SK-N-SH (cell line): ENCODE data around the gene PTPA. TPM values are rescaled to one million over a fixed set of nuclear protein-coding genes. Genes with fewer than 3 reads are reported as not detected.

Experiments used
- CTCF ChIA-PET: fragments of 300-600, 350-600 bp; formaldehyde crosslinking; extraction: SDS; loops from one replicate; lab custom pipeline; 2021; lab: Yijun Ruan, JAX
- POLR2A ChIA-PET: fragments of 350-600 bp; sonication (Branson Sonifier 250); formaldehyde crosslinking; extraction: SDS; loops from one replicate; lab custom pipeline; 2020; ENCODE audit warnings: antibody characterized with exemption, inconsistent platforms; lab: Yijun Ruan, JAX
- DNase-seq: peaks from one replicate; pipeline ENCODE4 v3.0.0; 2012
- H2AFZ ChIP-seq: fragments of 200-600 bp; sonication (generic); 2 replicates; pipeline ENCODE4 v1.8.1; 2016; ENCODE audit warnings: antibody characterized with exemption, mild to moderate bottlenecking, low read depth
- H3F3A ChIP-seq: fragments of 200-600 bp; sonication (generic); replicated peaks from 2 replicates; pipeline ENCODE3; 2016; ENCODE audit warnings: antibody characterized with exemption, mild to moderate bottlenecking; ENCODE audit not compliant: insufficient read depth
- H3K27ac ChIP-seq, 2 experiments: fragments of 200-500 bp in 1 of 2; fragments of 200-600 bp in 1 of 2; sonication (Bioruptor generic) in 1 of 2; sonication (generic), shearing (Covaris generic) in 1 of 2; 2 replicates each; pipeline versions ENCODE4 v1.5.1 to v1.6.1; 2014 to 2016; ENCODE audit warnings: low read depth in 2 of 2, inconsistent platforms in 1 of 2, low read length in 1 of 2, mild to moderate bottlenecking in 1 of 2, mixed read lengths in 1 of 2
- H3K27me3 ChIP-seq: fragments of 200-600 bp; sonication (generic), shearing (Covaris generic); 2 replicates; pipeline ENCODE4 v1.6.1; 2016; ENCODE audit warnings: mixed run types; ENCODE audit not compliant: insufficient read depth
- H3K36me3 ChIP-seq, 2 experiments: fragments of 200-500 bp in 1 of 2; fragments of 200-600 bp in 1 of 2; sonication (Bioruptor generic) in 1 of 2; sonication (generic) in 1 of 2; replicated peaks in 1 of 2; 2 replicates each; pipeline versions ENCODE3 to v1.5.1; 2014 to 2016; ENCODE audit warnings: low read length in 1 of 2, mild to moderate bottlenecking in 1 of 2; ENCODE audit not compliant: insufficient read depth in 2 of 2, control insufficient read depth in 1 of 2
- H3K4me1 ChIP-seq, 2 experiments: fragments of 200-500 bp in 1 of 2; fragments of 200-600 bp in 1 of 2; sonication (Bioruptor generic) in 1 of 2; sonication (generic), shearing (Covaris generic) in 1 of 2; 2 replicates each; pipeline versions ENCODE4 v1.5.1 to v1.6.1; 2014 to 2016; ENCODE audit warnings: low read depth in 1 of 2, low read length in 1 of 2, mixed run types in 1 of 2; ENCODE audit not compliant: insufficient read depth in 2 of 2, control insufficient read depth in 1 of 2
- H3K4me2 ChIP-seq: fragments of 200-600 bp; sonication (generic), shearing (Covaris generic); 2 replicates; pipeline ENCODE4 v1.6.1; 2017; ENCODE audit warnings: mixed run types
- H3K4me3 ChIP-seq, 2 experiments: fragments of 200-500 bp in 1 of 2; fragments of 200-600 bp in 1 of 2; sonication (Bioruptor generic) in 1 of 2; sonication (generic), shearing (Covaris generic) in 1 of 2; 2 replicates each; pipeline versions ENCODE4 v1.5.1 to v1.8.1; 2014 to 2016; ENCODE audit warnings: low read depth in 2 of 2, inconsistent platforms in 1 of 2, low read length in 1 of 2, mild to moderate bottlenecking in 1 of 2, mixed read lengths in 1 of 2, moderate library complexity in 1 of 2
- H3K79me2 ChIP-seq: fragments of 200-600 bp; sonication (generic); 2 replicates; pipeline ENCODE4 v1.8.1; 2017; ENCODE audit warnings: mild to moderate bottlenecking; ENCODE audit not compliant: insufficient read depth
- H3K9ac ChIP-seq: fragments of 200-600 bp; sonication (generic); 2 replicates; pipeline ENCODE4 v1.6.1; 2017; ENCODE audit warnings: mixed run types
- H3K9me2 ChIP-seq: fragments of 200-600 bp; sonication (generic); 2 replicates; pipeline ENCODE4 v1.6.1; 2017; ENCODE audit warnings: mixed run types
- H3K9me3 ChIP-seq: fragments of 200-600 bp; sonication (generic); 2 replicates; pipeline ENCODE4 v1.6.1; 2017; ENCODE audit warnings: mixed run types, mild to moderate bottlenecking, moderate library complexity
- H4K20me1 ChIP-seq: fragments of 200-600 bp; sonication (generic); 2 replicates; pipeline ENCODE4 v1.6.1; 2017; ENCODE audit warnings: mild to moderate bottlenecking, mixed run types; ENCODE audit not compliant: insufficient read depth
- CHD2 ChIP-seq: fragments of 150-350 bp; IDR thresholded peaks from 2 replicates; pipeline ENCODE4 v1.6.1; 2018; ENCODE audit warnings: low read length; ENCODE audit not compliant: partially characterized antibody
- CTCF ChIP-seq: fragments of 200-600 bp; sonication (generic); IDR thresholded peaks from 2 replicates; pipeline ENCODE4 v1.6.1; 2017; ENCODE audit warnings: antibody characterized with exemption, mild to moderate bottlenecking, moderate library complexity
- EZH2phosphoT487 ChIP-seq: fragments of 200-600 bp; sonication (generic); IDR thresholded peaks from 2 replicates; pipeline ENCODE4 v1.6.1; 2017; ENCODE audit warnings: low read depth, mixed run types, mild to moderate bottlenecking, antibody characterized with exemption, moderate library complexity, borderline replicate concordance
- FOXJ3 ChIP-seq: sonication (generic); formaldehyde crosslinking; IDR thresholded peaks from 2 replicates; pipeline ENCODE4 v1.5.1; 2020; ENCODE audit warnings: mild to moderate bottlenecking, missing genetic modification reagents
- IRF3 ChIP-seq: fragments of 150-350 bp; IDR thresholded peaks from 2 replicates; pipeline ENCODE4 v1.6.1; 2016; ENCODE audit warnings: mild to moderate bottlenecking, low read depth, low read length
- JUND ChIP-seq: IDR thresholded peaks from 2 replicates; pipeline ENCODE4 v1.4.0; 2012
- MAX ChIP-seq: IDR thresholded peaks from 2 replicates; pipeline ENCODE4 v1.4.0; 2012; ENCODE audit warnings: low read depth
- MEF2A ChIP-seq: IDR thresholded peaks from 2 replicates; pipeline ENCODE4 v1.4.0; 2012; ENCODE audit warnings: low read depth, borderline replicate concordance
- MXI1 ChIP-seq: IDR thresholded peaks from 2 replicates; pipeline ENCODE4 v1.6.1; 2012; ENCODE audit warnings: mild to moderate bottlenecking, low read depth, low read length, improper control_type of control experiment
- PBX3 ChIP-seq: IDR thresholded peaks from 2 replicates; pipeline ENCODE4; 2012
- POLR2AphosphoS5 ChIP-seq: IDR thresholded peaks from 2 replicates; pipeline ENCODE4 v1.6.1; 2012; ENCODE audit warnings: low read depth, low read length
- RCOR1 ChIP-seq: fragments of 150-350 bp; IDR thresholded peaks from 2 replicates; pipeline ENCODE4 v1.6.1; 2017; ENCODE audit warnings: antibody characterized with exemption, low read length
- RFX5 ChIP-seq: IDR thresholded peaks from 2 replicates; pipeline ENCODE4 v1.6.1; 2012; ENCODE audit warnings: mild to moderate bottlenecking, improper control_type of control experiment, low read length
- RXRA ChIP-seq: IDR thresholded peaks from 2 replicates; pipeline ENCODE4 v1.4.0; 2012; ENCODE audit warnings: low read depth, mild to moderate bottlenecking, borderline replicate concordance
- SIN3A ChIP-seq: IDR thresholded peaks from 2 replicates; pipeline ENCODE4 v1.6.1; 2012; ENCODE audit warnings: low read depth, mild to moderate bottlenecking, low read length, moderate library complexity, borderline replicate concordance
- TEAD4 ChIP-seq: IDR thresholded peaks from 2 replicates; pipeline ENCODE4 v1.4.0; 2012; ENCODE audit warnings: mild to moderate bottlenecking, borderline replicate concordance; ENCODE audit not compliant: insufficient read depth
- USF1 ChIP-seq: IDR thresholded peaks from 2 replicates; pipeline ENCODE4 v1.4.0; 2012; ENCODE audit warnings: low read depth, borderline replicate concordance
- YY1 ChIP-seq: IDR thresholded peaks from 2 replicates; pipeline ENCODE4 v1.4.0; 2012; ENCODE audit warnings: low read depth, mild to moderate bottlenecking
- ZBTB33 ChIP-seq: IDR thresholded peaks from 2 replicates; pipeline ENCODE4 v1.4.0; 2012; ENCODE audit warnings: low read depth, borderline replicate concordance
- WGBS: methylation state at CpG from one replicate; pipeline ENCODE4 v1.1.6; 2017; ENCODE audit warnings: low lambda C conversion rate; 5-methylcytosine and 5-hydroxymethylcytosine counted together
- polyA plus RNA-seq, 3 experiments: library from polyadenylated mRNA; depleted of rRNA; stranded (reverse); fragments of >200 nt; gene quantifications; 2 replicates each; pipeline ENCODE4 v1.2.3, GENCODE V29; 2012

The PTPA gene
- polyA plus RNA-seq, 1 of the 3 experiments (the other 2 are of a cell fraction): 130 TPM

- TF ChIP-seq CTCF (peak; percentile 95), IRF3 (no peak), CHD2 (peak; percentile 57), FOXJ3 (CRISPR knock-in tag) (0 out of 2 replicates have a peak, but pooled peaks have one; percentile 41), RFX5 (peak; percentile 51; the same call in 1 of the 2 replicates), SIN3A (peak; percentile 83; the same call in 1 of the 2 replicates), USF1 (no peak), MXI1 (peak; percentile 53)
Observed at GRCh38 chr9:129174102-129174723, 63.0 kb downstream of the PTPA start (continued).

GRCh38 chr9:129174724-129175514, 63.7 kb downstream of the PTPA start:
- DNase-seq: peak; percentile 88
- peaks cover 32% of the 10 kb centered on the region for H3F3A ChIP-seq
- no peaks in the 10 kb centered on the region for H3K27me3 ChIP-seq
- H3K36me3 ChIP-seq: peaks cover 0 to 10% of the 10 kb centered on the region in 2 experiments
- H4K20me1 ChIP-seq: peaks cover 19% of the 10 kb centered on the region
- H3K9ac ChIP-seq: peak overlapping the region; percentile 99
- H3K4me1 ChIP-seq: peaks cover 14 to 19% of the 10 kb centered on the region in 2 experiments; a peak in 3 of 4 replicates
- H3K79me2 ChIP-seq: peaks cover 37% of the 10 kb centered on the region
- peak overlapping the region; percentile 90 to 98 for H3K4me3 ChIP-seq
- peak overlapping the region; percentile 96 to 97 for H3K27ac ChIP-seq
- no peak overlapping the region for H2AFZ ChIP-seq
- 1% methylated on average over 41 of the region's 53 CpGs for WGBS
- ChIA-PET POLR2A (interaction anchor here (0.6 to 2.4 kb wide), 14 partner anchors 10 to 434 kb away, joined by 3 to 21 read pairs (median 6); no protein-coding TSS in a partner anchor), CTCF (interaction anchor here (0.7 to 9.3 kb wide), 49 partner anchors 10 to 467 kb away, joined by 3 to 193 read pairs (median 6); partner anchors contain the start of genes ASB6, C9orf50 and NTMT1)
- peak overlapping the region; percentile 91 for H3K4me2 ChIP-seq
- H3K9me3 ChIP-seq: no peaks in the 10 kb centered on the region
- no peaks in the 10 kb centered on the region for H3K9me2 ChIP-seq
- TF ChIP-seq RXRA (peak; percentile 38; the same call in 1 of the 2 replicates), YY1 (0 out of 2 replicates have a peak, but pooled peaks have one; percentile 19), RCOR1 (peak; percentile 10; the same call in 1 of the 2 replicates), ZBTB33 (peak; percentile 31; the same call in 1 of the 2 replicates), CHD2 (no peak), JUND (peak; percentile 55; the same call in 1 of the 2 replicates), POLR2AphosphoS5 (peak; percentile 21; the same call in 1 of the 2 replicates), TEAD4 (0 out of 2 replicates have a peak, but pooled peaks have one; percentile 2), EZH2phosphoT487 (no peak), IRF3 (no peak), MAX (peak; percentile 54; the same call in 1 of the 2 replicates), PBX3 (peak; percentile 13), MEF2A (no peak)
